ENCODE measurements around the gene BBOX1.
"Not testable (repeated sequence)": the region's sequence is repeated elsewhere in the genome, so short reads cannot be mapped to it uniquely, and the experiment has no call there.

The BBOX1 gene, protein sequence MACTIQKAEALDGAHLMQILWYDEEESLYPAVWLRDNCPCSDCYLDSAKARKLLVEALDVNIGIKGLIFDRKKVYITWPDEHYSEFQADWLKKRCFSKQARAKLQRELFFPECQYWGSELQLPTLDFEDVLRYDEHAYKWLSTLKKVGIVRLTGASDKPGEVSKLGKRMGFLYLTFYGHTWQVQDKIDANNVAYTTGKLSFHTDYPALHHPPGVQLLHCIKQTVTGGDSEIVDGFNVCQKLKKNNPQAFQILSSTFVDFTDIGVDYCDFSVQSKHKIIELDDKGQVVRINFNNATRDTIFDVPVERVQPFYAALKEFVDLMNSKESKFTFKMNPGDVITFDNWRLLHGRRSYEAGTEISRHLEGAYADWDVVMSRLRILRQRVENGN

DNA sequence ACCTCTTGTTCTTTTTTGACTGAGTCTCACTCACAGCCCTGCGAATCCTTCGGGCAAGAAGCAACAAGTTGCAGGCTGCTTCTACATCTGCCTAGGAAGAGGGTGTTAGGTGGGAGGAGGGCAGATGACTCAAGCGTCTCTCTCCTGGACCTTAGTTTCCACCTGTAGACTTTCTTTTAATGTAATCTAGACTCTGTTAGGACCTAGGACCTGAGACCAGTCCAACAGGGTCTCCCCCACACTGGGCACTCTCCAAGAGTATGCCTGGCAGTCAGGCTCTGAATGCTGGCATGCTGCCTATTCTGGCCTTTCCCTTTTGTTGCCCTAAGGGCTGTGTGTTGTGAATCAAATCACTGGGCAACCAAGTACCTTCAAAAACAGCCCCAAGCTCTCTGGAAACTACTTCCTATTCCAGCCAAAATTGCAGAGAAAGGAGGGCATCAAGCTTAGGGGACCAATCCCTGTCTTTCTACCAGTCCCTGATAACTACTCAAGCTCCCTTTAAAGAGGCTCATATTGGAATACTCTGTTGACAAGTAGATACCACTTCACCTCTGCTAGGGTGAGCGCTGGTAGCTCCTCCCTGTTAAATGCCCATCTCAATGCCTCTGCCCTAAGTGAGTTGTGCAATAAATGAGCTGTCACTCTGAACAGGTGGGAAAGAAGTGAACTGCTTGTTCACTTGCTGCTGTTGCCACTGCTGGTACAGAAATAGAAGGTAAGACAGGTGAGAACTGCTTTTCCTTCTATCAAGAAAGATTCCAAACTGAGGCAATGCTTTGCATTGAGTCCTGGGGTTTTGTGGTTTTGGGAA is at the start of gene BBOX1:
BBOX1 (plus strand) TSS at position 514 of the 814 bp plus-strand sequence. CDS start 14,616 bp downstream, outside the sequence.
- no peak for DNase-seq (ENCODE audit: low read depth in 2 of 2)

DNA sequence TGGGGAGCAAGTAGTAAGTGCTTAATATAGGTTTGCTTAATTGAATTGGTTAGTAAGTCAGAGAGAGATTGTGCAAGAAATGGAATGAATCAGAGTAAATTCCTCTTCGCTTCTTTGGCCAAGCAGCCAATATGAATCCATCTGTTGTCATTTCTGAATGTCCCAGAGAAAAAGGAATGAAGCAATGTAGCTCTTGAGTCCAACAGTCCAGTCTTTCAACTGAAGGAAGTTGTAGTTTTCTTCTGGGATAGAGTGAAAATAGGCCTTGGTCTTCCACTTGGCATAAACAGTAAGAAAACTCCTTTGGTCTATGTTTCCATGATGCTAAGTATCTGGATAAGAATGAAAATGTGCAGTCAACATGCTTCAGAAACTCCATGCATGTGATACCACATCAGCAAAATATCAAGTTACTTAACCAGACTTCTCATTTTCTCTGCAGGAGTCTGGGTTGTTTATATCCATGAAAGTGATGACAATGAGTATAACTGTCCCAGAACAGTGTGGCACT is 48.5 kb upstream of the BBOX1 start:
- peak; percentile 79 to 80 for DNase-seq (ENCODE audit: low read depth in 2 of 2)

DNA sequence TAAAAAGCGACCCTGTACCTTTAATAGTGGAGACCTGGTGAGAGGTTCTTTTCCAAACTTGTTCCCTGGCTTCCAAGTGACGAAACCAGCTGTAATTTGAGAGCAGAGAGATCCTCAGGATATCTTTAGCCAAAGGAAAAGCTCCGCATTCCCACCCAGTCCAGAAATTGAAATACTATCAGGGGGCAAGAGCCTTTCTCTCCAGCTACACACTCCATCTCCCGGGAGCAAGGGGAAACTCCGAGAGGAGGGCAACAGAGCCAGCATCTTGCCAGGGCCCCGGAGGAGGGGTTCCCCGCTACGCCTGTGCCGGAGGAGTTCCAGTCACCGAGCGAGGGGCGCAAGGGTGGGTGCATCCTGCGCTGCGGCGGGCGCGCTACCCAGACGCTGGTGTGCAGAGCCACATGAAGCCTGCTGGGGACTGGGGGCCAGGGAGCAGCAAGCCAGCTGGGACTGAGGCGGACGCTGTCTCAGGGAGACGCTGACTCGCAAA is 46.6 kb upstream of the BBOX1 start, which contains the start of gene FIBIN:
FIBIN (plus strand) TSS at position 148 of the 493 bp plus-strand sequence. CDS start 415 bp downstream, outside the sequence.
- peak; percentile 65 to 67 for DNase-seq (ENCODE audit: low read depth in 2 of 2)

DNA sequence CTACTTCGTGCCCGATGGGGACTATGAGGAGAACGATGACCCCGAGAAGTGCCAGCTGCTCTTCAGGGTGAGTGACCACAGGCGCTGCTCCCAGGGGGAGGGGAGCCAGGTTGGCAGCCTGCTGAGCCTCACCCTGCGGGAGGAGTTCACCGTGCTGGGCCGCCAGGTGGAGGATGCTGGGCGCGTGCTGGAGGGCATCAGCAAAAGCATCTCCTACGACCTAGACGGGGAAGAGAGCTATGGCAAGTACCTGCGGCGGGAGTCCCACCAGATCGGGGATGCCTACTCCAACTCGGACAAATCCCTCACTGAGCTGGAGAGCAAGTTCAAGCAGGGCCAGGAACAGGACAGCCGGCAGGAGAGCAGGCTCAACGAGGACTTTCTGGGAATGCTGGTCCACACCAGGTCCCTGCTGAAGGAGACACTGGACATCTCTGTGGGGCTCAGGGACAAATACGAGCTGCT is 46.0 kb upstream of the BBOX1 start:
- no peak for DNase-seq (ENCODE audit: low read depth in 2 of 2)

DNA sequence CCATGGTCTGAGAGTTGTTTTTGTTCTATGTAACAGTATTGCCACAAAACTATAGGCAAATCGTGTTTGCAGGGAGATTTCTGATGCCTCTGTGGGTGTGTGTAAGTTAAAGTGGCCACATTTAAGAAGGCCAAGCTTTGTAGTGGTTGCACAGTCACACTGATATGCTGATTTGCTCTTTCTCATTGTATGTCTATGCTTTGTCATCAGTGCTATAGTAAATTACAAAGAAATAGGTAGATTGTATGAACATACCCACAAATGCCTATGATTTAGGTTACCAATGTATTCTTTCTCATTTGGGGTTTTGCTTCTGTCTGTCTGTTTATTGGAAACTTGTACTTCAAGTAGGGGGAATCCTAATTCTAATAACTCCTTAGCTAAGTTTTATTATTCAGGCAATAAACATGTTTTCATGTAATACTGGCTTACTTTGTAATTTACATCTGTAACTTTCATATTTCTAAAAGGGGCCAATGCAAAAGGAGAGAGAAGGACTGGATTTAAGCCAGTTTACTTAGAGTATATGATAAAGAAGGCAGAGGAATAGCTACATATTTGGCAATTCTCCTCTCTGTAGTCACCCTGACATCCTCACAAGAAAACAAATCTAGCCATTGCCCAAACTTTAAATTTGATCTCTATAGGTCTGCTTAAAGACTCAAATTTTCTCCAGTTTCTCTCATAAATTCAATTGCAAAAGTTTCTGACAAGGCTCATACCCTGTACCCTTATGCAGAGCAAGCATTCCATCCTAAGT is 44.7 kb upstream of the BBOX1 start:
- DNase-seq (ENCODE audit: low read depth in 2 of 2), result no peak

DNA sequence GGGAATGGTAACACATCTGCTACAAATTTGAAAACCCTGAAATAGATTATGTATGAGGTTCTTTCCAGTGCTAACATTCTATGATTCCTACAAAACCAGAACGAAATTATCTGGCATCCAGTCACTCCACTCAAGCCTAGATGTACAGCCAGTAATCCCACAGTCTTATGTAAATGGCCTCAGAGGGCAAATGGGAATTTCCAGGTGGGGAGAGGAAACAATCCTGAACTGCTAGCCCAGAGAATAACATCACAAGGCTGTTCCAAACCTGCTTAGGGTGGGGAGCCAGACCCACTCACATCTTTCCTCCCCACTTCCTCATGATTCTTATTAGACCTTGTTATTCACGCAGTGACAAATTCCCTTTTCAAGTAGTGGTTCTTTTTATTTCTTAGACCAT is 43.2 kb upstream of the BBOX1 start:
- DNase-seq (ENCODE audit: low read depth in 2 of 2), result no peak

DNA sequence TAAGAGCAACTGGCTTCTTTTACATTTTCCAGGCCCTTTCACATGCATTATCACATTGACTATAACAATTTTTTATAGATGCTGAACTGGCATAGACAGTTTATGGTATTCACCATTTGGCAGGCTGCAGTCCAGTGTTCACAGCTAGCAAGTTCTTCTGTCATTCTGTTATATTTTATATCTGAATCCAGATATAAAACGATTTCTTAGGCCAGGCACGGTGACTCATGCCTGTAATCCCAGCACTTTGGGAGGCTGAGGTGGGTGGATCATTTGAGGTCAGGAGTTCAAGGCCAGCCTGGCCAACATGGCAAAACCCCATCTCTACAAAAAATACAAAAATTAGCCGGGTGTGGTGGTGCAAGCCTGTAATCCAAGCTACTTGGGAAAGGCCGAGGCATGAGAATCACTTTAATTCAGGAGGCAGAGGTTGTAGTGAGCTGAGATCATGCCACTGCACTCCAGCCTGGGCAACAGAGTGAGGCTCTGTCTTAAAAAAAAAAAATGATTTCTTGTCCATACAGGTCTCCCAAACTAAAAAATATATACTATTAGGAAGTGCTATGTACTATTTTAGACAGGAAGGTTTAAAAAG is 39.4 kb upstream of the BBOX1 start:
- DNase-seq (ENCODE audit: low read depth in 2 of 2), result not testable (repeated sequence)

DNA sequence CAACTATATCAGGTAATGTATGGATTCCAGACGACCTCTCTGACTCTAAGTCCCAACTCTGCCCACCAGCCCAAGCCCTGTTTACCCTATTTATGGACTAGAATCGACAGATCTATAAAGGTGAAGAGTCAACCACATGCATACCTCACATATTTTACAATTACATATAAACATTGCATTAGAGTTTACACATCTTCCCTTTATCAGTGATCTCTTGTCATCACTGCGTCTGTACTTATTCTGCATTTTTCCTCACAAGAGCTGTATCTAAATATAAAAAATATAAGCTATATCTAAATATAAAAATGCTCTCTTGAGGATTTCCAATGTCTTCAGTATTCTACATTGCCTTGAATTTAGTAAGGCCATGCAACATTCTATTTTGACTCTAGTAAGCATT is 38.2 kb upstream of the BBOX1 start:
- no peak for DNase-seq (ENCODE audit: low read depth in 2 of 2)

DNA sequence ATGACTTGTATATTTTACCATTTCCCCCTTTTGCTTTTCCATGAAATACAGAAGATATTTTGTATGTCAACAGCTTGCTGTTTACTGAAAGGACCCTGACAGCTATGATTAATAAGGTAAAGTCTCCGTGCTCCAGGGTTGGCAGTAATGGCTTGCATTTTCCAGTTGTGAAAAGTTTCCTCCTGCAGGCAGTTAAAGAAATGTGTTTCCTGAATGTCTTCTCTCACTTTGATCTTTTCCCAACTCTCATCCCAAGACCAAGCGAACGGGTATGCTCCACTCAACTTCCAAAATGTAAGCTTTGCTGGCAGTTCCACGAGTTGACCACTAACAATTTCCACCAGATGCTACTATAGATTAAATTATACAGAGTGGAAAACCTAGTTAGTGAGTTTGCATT is 37.8 kb upstream of the BBOX1 start:
- DNase-seq (ENCODE audit: low read depth in 2 of 2), result no peak

DNA sequence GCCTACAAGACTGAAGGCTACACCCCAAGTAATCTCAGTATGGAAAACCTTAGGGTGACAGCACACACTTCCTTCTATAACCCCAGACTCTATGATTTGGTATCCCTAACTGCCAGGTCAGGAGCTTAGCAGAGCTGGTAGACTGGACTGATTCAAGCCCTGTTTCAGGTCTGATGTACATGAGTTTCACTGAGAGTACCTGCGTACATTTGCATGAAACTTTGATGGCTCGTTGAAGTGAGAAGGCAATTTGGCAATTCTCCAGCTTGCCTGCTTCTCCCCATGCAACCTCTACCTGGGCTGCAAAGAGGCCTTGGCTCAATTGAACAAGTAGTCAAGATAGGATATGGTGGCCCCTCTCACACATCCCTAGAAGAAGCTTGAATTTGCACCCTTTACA is 36.5 kb upstream of the BBOX1 start:
- no peak for DNase-seq (ENCODE audit: low read depth in 2 of 2)

DNA sequence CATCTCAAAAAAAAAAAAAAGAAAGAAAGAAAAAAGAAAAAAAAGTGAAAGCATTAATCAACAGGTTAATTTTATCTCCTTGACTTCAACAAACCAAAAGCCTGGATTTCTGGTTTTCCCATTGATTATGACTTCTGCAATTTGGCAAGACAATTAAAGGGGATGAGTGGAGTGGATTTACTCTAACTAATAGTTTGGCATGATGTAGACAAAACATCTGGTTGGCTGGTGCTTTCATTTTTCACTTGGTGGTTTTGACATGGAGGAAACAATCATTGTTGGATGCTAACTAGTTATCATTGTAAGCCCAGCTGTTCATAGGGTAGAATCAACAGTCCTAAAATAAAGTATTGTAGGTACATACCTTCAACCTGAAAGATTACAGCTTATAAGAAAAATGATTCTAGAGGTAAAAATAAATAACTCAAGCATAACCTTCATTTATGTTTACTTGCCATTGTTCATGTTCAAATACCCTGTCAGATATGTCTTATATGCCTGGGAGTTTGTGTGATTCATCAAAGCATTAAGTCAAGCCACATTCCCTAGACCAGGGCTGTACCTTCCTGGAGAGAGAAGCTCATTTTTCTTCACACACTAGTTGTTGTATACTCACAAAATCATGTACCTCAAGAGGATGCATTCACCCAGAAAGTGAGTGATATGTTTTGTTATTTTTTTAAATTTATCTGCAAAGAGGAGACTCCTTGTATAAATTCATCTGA is 31.6 kb upstream of the BBOX1 start:
- DNase-seq (ENCODE audit: low read depth in 2 of 2), result no peak

DNA sequence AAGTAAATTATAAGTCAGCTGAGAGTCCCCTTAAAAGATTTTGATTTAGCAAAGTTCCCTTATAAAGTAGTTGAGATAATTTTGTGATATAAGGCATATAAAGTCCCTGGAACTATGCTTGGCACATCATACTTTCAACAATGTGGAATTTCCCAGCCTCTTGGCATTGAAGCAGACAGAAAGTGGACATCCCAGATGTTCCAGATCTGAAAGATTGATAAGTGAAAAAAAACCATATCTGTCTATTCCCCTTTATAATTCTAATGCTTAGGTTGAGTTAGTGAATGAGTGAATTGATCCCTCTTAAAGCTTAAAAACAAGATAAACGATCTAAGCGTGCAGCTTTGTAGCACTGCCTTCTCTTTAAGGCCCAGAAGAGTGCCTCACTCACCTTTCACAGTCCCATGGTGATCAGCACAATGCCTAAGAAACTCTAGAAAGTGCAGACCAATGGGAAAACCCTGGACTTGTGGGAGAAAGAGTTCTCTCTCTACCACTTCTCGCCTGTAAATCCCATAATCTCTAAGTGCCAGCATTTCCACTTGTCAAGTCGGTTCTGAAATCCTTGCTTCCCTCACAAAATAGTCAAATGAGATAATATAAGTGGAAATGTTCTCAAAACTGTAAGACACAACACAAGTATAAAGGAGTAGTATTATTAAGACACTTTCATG is 28.9 kb upstream of the BBOX1 start:
- DNase-seq (ENCODE audit: low read depth in 2 of 2), result no peak

DNA sequence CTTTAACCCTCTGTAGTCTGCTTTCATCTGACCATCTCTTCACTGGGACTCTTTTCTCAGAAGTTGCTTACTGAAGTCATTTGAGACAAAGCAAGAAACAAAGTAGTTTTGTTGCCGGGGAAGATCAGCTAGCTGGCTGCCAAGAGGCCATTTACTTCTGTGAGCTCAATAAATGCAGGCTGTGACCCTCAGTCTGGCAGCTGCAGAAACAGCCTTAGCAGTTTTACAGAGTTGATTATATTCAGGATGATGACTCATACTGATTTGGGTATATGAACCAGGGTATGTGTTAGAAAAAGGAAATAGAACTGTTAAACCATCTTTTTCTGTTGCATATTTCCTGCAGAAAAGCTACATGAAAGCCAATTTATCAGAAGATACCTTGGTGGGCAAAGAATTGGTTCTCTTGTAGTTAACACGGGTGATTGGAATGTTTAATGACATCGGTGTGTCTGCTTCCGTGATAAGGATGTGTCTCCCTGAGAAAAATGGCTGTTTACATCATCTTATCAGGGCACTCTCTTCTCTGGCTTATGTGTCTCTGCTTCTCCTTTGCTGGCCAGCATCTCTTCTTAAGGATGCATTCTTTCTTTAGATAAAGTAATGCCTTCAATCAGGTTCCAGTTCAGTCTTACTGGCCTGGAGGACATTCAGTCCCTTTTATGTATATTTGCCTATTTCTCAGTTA is 28.2 kb upstream of the BBOX1 start:
- peak in 1 of 2 experiments; percentile 33 for DNase-seq (ENCODE audit: low read depth in 2 of 2)

DNA sequence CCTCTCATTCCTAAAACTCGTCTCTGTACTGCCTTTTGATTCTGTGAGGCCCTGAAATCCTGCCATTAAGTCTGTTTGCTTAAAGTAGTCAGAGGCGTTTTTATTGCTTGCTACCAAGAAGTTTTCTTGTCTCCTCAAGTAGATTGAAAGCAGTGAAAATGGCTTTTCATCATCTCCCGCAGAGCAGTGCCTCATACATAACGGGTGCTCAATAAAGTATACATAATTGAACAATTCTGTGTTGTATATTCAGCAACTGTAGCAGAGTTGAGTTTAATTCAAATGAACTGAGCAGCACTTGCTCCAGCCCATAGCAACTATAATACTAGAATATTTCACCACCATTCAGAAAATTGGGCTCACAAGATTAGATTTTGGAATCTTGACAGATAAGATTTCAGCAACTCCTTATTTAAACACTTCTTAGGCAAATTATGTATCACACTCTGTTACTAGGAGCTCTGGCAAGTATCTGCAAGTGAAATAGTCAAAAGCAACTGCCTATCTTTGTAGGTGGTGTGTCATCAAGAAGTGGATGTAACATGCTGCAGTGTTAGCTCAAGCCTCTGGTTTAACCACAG is 26.7 kb upstream of the BBOX1 start:
- DNase-seq (ENCODE audit: low read depth in 2 of 2), result peak; percentile 57 to 63

DNA sequence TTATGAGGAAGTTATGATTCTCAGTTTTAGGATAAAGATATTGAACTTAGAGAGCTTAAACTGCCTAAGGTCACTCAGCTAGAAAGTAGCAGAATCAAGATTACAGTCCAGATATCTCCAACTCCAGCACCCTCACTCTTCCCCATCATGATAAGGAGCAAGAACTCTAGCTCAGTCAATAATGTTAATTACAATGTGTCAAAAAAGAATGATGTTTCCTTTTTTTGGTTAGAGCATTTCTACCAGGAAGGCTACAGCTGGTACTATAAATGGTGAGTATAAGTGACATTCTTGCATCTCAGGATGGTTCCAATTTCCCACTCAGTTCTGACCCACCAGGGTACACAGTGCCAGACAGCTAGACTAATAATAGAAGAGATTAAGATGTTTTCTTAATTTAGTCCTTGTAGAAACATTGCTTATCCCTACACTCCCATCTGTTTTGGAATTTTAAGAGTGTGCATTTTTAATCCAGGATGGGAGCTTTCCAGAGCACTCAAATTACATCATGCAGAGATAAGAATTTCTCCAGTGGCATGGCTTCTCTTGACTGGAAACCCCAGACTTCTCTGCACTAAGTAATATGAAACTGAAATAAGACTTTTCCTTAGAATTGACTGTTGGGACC is 21.6 kb upstream of the BBOX1 start:
- DNase-seq (ENCODE audit: low read depth in 2 of 2), result no peak

DNA sequence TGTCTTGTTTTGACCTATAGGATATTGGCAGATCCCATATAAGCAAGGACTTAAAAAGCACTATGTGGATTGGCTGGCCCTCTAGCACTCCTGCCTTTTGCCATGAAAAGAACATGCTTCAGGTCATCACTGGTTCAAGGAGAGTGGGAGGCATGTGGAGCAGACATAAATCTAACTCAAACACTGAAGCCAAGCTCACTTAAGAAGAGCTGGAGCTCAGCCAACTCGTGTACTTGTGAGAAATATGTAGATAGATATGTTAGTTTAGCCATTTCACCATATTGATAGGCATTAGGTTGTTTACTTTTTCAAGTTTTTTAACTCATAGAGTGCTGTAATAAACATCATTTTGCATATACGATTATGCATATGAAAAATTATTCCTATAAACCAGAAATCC is 19.9 kb upstream of the BBOX1 start:
- DNase-seq (ENCODE audit: low read depth in 2 of 2), result no peak

DNA sequence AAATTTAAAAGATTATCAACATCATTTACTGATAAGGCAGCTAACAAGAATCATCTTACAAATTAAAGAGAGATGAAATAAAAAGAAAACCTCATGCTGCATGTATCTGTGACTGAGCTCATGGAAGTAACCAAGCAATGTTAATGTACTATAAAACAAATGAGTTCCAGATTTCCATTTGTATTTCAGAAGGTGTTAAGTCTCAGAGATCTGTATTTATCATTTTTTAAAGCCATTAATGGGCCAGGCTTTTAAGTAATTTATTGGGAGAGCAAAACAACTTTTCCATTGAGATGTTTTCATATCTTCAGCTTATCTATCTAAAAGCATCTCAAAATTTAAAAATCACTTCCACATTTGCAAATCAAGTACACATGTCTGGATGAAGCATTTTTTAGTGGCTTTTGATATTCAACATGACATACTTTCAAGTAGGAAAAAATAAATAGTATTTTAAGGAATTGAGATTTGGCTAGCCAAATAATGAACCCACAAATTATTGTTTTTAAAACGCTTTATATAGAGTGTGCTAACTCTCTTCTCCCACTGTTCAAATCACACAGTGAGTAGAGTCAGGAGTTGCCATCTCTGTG is 17.9 kb upstream of the BBOX1 start:
- no peak for DNase-seq (ENCODE audit: low read depth in 2 of 2)

DNA sequence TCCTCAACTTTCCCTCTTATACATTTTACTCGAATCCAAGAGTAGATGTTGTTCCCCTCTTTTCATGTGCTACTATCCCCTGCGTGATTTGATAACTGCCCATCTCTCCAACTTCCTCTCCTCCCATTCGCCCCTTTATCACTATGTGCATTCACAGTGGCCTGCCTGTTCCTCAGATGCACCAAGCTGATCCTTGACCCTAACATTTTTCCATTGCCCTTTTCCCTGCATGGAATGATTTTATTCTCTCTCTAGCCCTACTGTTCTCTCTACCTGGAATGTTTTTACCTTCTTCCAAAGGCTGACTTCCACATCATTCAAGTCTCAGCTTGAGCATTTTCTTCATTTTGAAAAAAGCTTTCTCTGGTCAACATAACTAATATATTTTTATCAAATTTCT is 15.8 kb upstream of the BBOX1 start:
- DNase-seq (ENCODE audit: low read depth in 2 of 2), result no peak
